NT2/D1 (cell line): ENCODE measurements around the gene PRKN.

ENCODE experiments used
- SUZ12 ChIP-seq: IDR thresholded peaks from 2 replicates; pipeline ENCODE4 v1.6.1; 2011; ENCODE audit not compliant: insufficient read length, insufficient read depth; ENCODE audit errors: extremely low read depth
- ZNF274 ChIP-seq: IDR thresholded peaks from 2 replicates; pipeline ENCODE4 v1.6.1; 2011; ENCODE audit warnings: mild to moderate bottlenecking, low read depth, low read length

DNA sequence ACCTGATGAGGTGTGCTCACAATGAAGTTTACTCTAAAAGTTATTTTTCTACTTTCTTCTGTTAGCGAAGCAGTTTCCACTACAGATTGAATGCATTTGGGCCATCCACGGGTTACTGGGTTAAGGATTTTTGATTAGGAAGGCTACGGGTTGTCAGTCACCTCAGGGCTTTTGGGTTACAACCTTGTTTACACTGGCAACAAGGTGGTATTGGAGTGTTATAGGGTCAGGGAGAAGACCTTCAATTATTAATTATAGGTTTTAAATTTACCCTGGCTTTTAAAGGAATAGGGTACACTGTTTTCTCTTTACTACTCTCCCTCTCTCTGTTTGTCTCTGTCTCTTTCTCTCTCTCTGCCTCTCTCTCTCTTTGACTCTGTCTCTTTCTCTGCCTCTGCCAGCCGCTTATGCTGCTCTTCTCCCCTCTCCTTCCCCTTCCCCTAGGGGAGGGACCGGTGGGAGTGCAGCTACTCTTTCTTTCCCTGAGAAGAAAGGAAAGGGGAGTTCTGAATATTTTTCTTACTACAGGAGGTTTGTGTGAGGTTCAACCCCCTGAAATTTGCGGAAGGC, 1413.5 kb downstream of the PRKN start:
- no peak for TF ChIP-seq ZNF274
- no peak for TF ChIP-seq SUZ12
